GM23248 (cell line): ENCODE data around the gene SKAP1. TPM values are rescaled to one million over a fixed set of nuclear protein-coding genes. Genes with fewer than 3 reads are reported as not detected.

Experiments
- DNase-seq: peaks from one replicate; pipeline ENCODE4 v3.0.0-alpha.2; 2015
- H2AFZ ChIP-seq: fragments of 200-600 bp; sonication (generic); 2 replicates; pipeline ENCODE4 v1.6.1; 2016; ENCODE audit warnings: antibody characterized with exemption
- H3F3A ChIP-seq: fragments of 200-600 bp; sonication (generic); 2 replicates; pipeline ENCODE4 v1.6.1; 2016; ENCODE audit warnings: mild to moderate bottlenecking, antibody characterized with exemption, mixed run types; ENCODE audit not compliant: insufficient read depth
- H3K27ac ChIP-seq: fragments of 200-600 bp; sonication (generic); 2 replicates; pipeline ENCODE4 v1.5.1; 2016; ENCODE audit warnings: mild to moderate bottlenecking
- H3K27me3 ChIP-seq: fragments of 200-600 bp; sonication (generic); replicated peaks from 2 replicates; pipeline ENCODE4 v1.6.1; 2016; ENCODE audit warnings: mild to moderate bottlenecking; ENCODE audit not compliant: insufficient read depth
- H3K36me3 ChIP-seq: fragments of 200-600 bp; sonication (generic); 2 replicates; pipeline ENCODE4 v1.6.1; 2016; ENCODE audit warnings: low read depth, mild to moderate bottlenecking
- H3K4me1 ChIP-seq: fragments of 200-600 bp; sonication (generic); 2 replicates; pipeline ENCODE4 v1.6.1; 2016; ENCODE audit warnings: mild to moderate bottlenecking; ENCODE audit not compliant: insufficient read depth
- H3K4me2 ChIP-seq: fragments of 200-600 bp; sonication (generic); one replicate; pipeline ENCODE4 v1.6.1; 2016; ENCODE audit warnings: mild to moderate bottlenecking; ENCODE audit not compliant: unreplicated experiment
- H3K4me3 ChIP-seq: fragments of 200-600 bp; sonication (generic); 2 replicates; pipeline ENCODE4 v1.5.1; 2016; ENCODE audit warnings: mild to moderate bottlenecking
- H3K79me2 ChIP-seq: fragments of 200-600 bp; sonication (generic); 2 replicates; pipeline ENCODE4 v1.6.1; 2016; ENCODE audit warnings: mild to moderate bottlenecking; ENCODE audit not compliant: insufficient read depth
- H3K9ac ChIP-seq: fragments of 200-600 bp; sonication (generic); 2 replicates; pipeline ENCODE4 v1.6.1; 2016; ENCODE audit warnings: mild to moderate bottlenecking
- H3K9me2 ChIP-seq: fragments of 200-600 bp; sonication (generic); 2 replicates; pipeline ENCODE4 v1.6.1; 2016; ENCODE audit warnings: mixed run types, mild to moderate bottlenecking, moderate library complexity; ENCODE audit not compliant: insufficient read depth
- H3K9me3 ChIP-seq: fragments of 200-600 bp; sonication (generic); one replicate; pipeline ENCODE4 v1.6.1; 2017; ENCODE audit warnings: low read depth
- H4K20me1 ChIP-seq: fragments of 200-600 bp; sonication (generic); 2 replicates; pipeline ENCODE4 v1.6.0; 2016; ENCODE audit not compliant: insufficient read depth
- EZH2 ChIP-seq: fragments of 200-600 bp; sonication (generic); IDR thresholded peaks from 2 replicates; pipeline ENCODE4 v1.6.1; 2018; ENCODE audit warnings: antibody characterized with exemption, mild to moderate bottlenecking; ENCODE audit not compliant: insufficient read depth, poor library complexity, severe bottlenecking
- EZH2phosphoT487 ChIP-seq: fragments of 200-600 bp; sonication (generic); IDR thresholded peaks from 2 replicates; pipeline ENCODE4 v1.6.1; 2018; ENCODE audit warnings: antibody characterized with exemption, moderate library complexity, mild to moderate bottlenecking, low read depth; ENCODE audit not compliant: insufficient read depth
- WGBS, 2 experiments: methylation state at CpG; one replicate each; pipeline ENCODE4 v1.1.6; 2015 to 2017; ENCODE audit warnings: low lambda C conversion rate in 2 of 2, low coverage in 1 of 2; ENCODE audit errors: missing lambda C conversion rate in 2 of 2; 5-methylcytosine and 5-hydroxymethylcytosine counted together
- in situ Hi-C: fragments of 300-500 bp; cut with MboI; formaldehyde crosslinking; loops from 2 replicates; pipeline ENCODE4 v1.15.0; 2020
- polyA plus RNA-seq: library from polyadenylated mRNA; unstranded; fragments of >200 nt; fragmentation: Nextera tagmentation; extraction: Ambion mirVana; gene quantifications from 2 replicates; pipeline ENCODE4 v1.2.1, GENCODE V29; 2016
- total RNA-seq: library from RNA; depleted of rRNA; stranded (reverse); fragments of >200 nt; shearing (Covaris generic); gene quantifications from 2 replicates; pipeline ENCODE4 v1.2.3, GENCODE V29; 2014

SKAP1 gene
- total and polyA plus RNA-seq, 2 experiments from 2014 or later, result not detected

DNA sequence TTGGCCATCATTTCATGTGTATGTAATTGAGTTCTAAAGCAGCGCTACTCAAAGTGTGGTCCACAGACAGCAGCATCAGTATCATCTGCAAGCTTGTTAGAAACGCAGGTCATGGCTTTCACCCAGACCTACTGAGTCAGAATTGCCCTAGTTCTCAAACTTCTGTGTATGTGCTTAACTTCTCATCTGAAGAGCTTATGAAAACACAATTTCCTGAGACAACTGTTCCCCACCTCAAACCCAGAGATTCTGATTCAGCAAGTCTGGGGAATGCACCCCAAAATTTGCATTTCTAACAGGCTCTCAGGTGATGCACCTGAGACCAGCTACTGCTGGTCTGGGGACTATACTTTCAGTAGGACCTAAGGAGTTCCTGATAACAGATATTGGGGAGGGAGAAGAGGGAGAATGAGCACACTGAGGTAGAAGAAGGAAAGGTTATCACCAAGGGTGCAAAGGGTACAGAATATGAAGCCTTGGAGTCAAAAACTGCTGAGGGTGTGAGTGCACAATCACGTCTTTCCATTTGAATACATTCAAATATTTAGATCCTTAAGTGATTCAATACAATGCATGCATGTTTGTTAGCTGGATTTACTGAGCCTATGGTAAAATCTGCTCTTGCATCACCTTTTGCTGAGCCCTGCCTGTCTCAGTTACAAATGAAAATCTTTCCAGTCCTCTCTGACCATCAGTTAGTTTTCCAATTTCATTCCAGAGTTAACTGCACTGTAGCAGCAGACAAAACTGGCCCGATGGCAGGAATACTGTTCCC is 29.2 kb upstream of the SKAP1 start:
- no peaks in the 10 kb centered on the region for H3F3A ChIP-seq
- H3K27me3 ChIP-seq, result no peaks in the 10 kb centered on the region
- no peak overlapping the region for H3K4me2 ChIP-seq
- no peak overlapping the region for H3K9ac ChIP-seq
- H3K36me3 ChIP-seq, result no peaks in the 10 kb centered on the region
- H3K9me2 ChIP-seq, result no peaks in the 10 kb centered on the region
- H3K4me1 ChIP-seq, result no peaks in the 10 kb centered on the region
- no peak for TF ChIP-seq EZH2phosphoT487
- no peak for TF ChIP-seq EZH2
- no peak overlapping the region for H3K4me3 ChIP-seq
- H3K79me2 ChIP-seq, result no peaks in the 10 kb centered on the region
- DNase-seq, result no peak
- H3K27ac ChIP-seq, result no peak overlapping the region
- no peaks in the 10 kb centered on the region for H4K20me1 ChIP-seq
- 57 to 62% methylated on average over 4 of the region's 4 CpGs for WGBS, 2 experiments
- no peaks in the 10 kb centered on the region for H3K9me3 ChIP-seq
- in situ Hi-C loops, result no loop called here
- H2AFZ ChIP-seq, result no peak overlapping the region

GRCh38 chr17:48457080-48457836 is 27.2 kb upstream of the SKAP1 start:
- H3K9me2 ChIP-seq, result no peaks in the 10 kb centered on the region
- in situ Hi-C loops, result no loop called here
- WGBS, 2 experiments, result 11 to 16% methylated on average over 22 of the region's 22 CpGs

GRCh38 chr17:48456589-48456988 is 26.6 kb upstream of the SKAP1 start:
- no peak overlapping the region for H2AFZ ChIP-seq
- no peak overlapping the region for H3K4me2 ChIP-seq
- no peak overlapping the region for H3K4me3 ChIP-seq
- no peaks in the 10 kb centered on the region for H3K36me3 ChIP-seq
- no peaks in the 10 kb centered on the region for H3K79me2 ChIP-seq
- no peak overlapping the region for H3K27ac ChIP-seq
- no peaks in the 10 kb centered on the region for H3K27me3 ChIP-seq
- TF ChIP-seq EZH2phosphoT487 (no peak), EZH2 (no peak)
- H3K9me3 ChIP-seq, result no peaks in the 10 kb centered on the region
- in situ Hi-C loops, result no loop called here
- WGBS, 2 experiments, result 38 to 42% methylated on average over 5 of the region's 5 CpGs
- no peak overlapping the region for H3K9ac ChIP-seq
- no peaks in the 10 kb centered on the region for H3K9me2 ChIP-seq
- H3K4me1 ChIP-seq, result no peaks in the 10 kb centered on the region
- no peaks in the 10 kb centered on the region for H4K20me1 ChIP-seq
- H3F3A ChIP-seq, result no peaks in the 10 kb centered on the region
- DNase-seq, result no peak

More at GRCh38 chr17:48457080-48457836, 27.2 kb upstream of the SKAP1 start:
- no peak overlapping the region for H3K4me3 ChIP-seq
- no peaks in the 10 kb centered on the region for H3F3A ChIP-seq
- no peaks in the 10 kb centered on the region for H3K4me1 ChIP-seq
- H3K36me3 ChIP-seq, result no peaks in the 10 kb centered on the region
- H3K4me2 ChIP-seq, result peak overlapping the region; percentile 39
- no peak overlapping the region for H3K27ac ChIP-seq
- DNase-seq, result peak; percentile 76
- H3K9ac ChIP-seq, result no peak overlapping the region
- H3K79me2 ChIP-seq, result no peaks in the 10 kb centered on the region
- H4K20me1 ChIP-seq, result no peaks in the 10 kb centered on the region
- no peaks in the 10 kb centered on the region for H3K27me3 ChIP-seq
- TF ChIP-seq EZH2 (no peak), EZH2phosphoT487 (no peak)
- no peaks in the 10 kb centered on the region for H3K9me3 ChIP-seq
- no peak overlapping the region for H2AFZ ChIP-seq

- H3K27me3 ChIP-seq, result no peaks in the 10 kb centered on the region
- in situ Hi-C loops, result no loop called here
Measured at GRCh38 chr17:48455791-48456190, 25.8 kb upstream of the SKAP1 start.

More at GRCh38 chr17:48455791-48456190, 25.8 kb upstream of the SKAP1 start:
- H3K9ac ChIP-seq, result no peak overlapping the region
- no peak overlapping the region for H3K27ac ChIP-seq
- no peaks in the 10 kb centered on the region for H3K36me3 ChIP-seq
- no peaks in the 10 kb centered on the region for H3K79me2 ChIP-seq
- H3K9me3 ChIP-seq, result no peaks in the 10 kb centered on the region
- H3F3A ChIP-seq, result no peaks in the 10 kb centered on the region
- H3K9me2 ChIP-seq, result no peaks in the 10 kb centered on the region
- H3K4me3 ChIP-seq, result no peak overlapping the region
- H2AFZ ChIP-seq, result no peak overlapping the region
- no peak overlapping the region for H3K4me2 ChIP-seq
- no peaks in the 10 kb centered on the region for H4K20me1 ChIP-seq
- no peak for DNase-seq
- H3K4me1 ChIP-seq, result no peaks in the 10 kb centered on the region
- TF ChIP-seq EZH2phosphoT487, result no peak
- no peak for TF ChIP-seq EZH2
